ENCODE data around the gene ANAPC5.

The ANAPC5 gene

DNA sequence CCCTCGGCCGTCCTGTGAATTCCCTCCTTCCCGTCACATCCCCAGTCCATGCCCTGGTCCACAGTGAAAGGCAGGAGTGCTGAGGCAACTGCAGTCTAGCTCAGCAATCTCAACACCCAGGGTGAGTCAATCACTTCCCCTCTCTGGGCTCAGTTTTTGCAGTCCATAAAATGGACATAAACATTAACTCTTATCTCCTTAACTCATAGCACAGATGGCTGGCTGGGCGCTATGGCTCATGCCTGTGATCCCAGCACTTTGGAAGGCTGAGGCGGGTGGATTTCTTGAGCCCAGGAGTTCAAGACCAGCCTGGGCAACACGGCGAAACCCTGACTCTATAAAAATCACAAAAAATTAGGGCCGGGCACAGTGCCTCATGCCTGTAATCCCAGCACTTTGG is 88.1 kb downstream of the ANAPC5 start:
- Histone ChIP-seq H3K4me1 (ENCODE audit: insufficient read depth, low read length) (no peaks in the 10 kb centered on the region), H3K36me3 (ENCODE audit: insufficient read depth, low read length) (peaks cover 39% of the 10 kb centered on the region), H3K4me3 (ENCODE audit: low read length) (no peak overlapping the region), H3K9me3 (ENCODE audit: low read length) (no peaks in the 10 kb centered on the region), H2AFZ (ENCODE audit: low read depth, low read length) (no peak overlapping the region), H3K27me3 (ENCODE audit: insufficient read depth, low read length) (no peaks in the 10 kb centered on the region)

DNA sequence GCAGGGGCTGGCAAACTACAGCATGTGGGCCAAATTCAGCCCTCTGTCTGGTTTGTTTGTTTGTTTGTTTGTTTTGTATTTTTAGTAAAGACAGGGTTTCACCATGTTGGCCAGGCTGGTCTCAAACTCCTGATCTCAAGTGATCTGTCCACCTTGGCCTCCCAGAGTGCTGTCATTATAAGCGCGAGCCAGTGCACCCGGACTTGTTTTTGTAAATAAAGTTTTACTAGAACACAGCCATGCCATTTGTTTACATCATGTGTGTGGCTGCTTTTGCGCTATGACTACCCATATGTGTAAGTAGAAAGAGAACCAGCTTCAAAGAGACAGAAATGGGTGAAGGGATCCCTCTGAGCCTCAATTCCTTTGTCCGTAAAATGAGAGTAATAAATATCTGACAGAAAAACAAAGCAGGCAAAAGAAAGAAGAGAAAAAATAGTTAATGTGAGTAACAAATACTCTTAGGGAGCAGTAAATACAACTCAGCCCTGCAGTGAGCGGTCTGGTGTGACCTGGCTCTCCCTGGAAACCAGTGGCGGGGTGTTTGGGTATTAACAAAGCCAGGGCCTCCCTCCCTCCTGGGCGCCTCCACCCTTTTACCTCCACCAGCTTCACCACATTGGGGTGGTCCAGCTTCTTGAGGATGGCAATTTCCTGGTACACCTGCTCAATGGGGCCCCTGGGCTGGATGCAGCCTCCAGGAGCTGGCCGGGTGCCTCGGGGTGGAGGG is 88.8 kb downstream of the ANAPC5 start:
- H2AFZ ChIP-seq (ENCODE audit: low read depth, low read length) = no peak overlapping the region
- H3K4me3 ChIP-seq (ENCODE audit: low read length) = no peak overlapping the region
- H3K27me3 ChIP-seq (ENCODE audit: insufficient read depth, low read length) = no peaks in the 10 kb centered on the region
- no peaks in the 10 kb centered on the region for H3K4me1 ChIP-seq (ENCODE audit: insufficient read depth, low read length)
- H3K9me3 ChIP-seq (ENCODE audit: low read length) = no peaks in the 10 kb centered on the region
- H3K36me3 ChIP-seq (ENCODE audit: insufficient read depth, low read length) = peaks cover 34% of the 10 kb centered on the region

- Histone ChIP-seq H3K27me3 (ENCODE audit: insufficient read depth, low read length) (no peaks in the 10 kb centered on the region), H3K36me3 (ENCODE audit: insufficient read depth, low read length) (peaks cover 34% of the 10 kb centered on the region), H3K9me3 (ENCODE audit: low read length) (no peaks in the 10 kb centered on the region), H3K4me3 (ENCODE audit: low read length) (no peak overlapping the region), H3K4me1 (ENCODE audit: insufficient read depth, low read length) (no peaks in the 10 kb centered on the region), H2AFZ (ENCODE audit: low read depth, low read length) (no peak overlapping the region)
These were observed 90.8 kb downstream of the ANAPC5 start for GRCh38 chr12:121261398-121261797.

DNA sequence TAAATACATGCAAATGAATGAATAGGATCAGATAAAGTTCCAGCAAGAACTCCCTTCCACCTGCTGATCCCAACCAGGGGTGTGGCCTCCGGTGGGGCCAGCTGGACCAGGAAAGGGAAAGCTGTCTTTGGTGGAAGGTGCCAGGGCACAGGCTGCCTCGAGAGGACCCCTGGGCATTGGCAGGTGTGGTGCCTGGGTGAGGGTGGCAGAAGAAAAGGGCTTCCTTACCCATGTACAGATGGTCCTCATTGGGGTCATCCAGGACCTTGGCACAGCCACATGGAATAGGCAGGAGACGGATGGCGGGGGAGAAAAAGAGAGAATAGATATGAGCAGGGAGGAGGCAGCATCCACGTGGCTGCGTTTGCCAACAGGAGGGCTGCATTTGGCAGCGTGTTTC is 92.1 kb downstream of the ANAPC5 start:
- Histone ChIP-seq H3K4me1 (ENCODE audit: insufficient read depth, low read length) (no peaks in the 10 kb centered on the region), H3K36me3 (ENCODE audit: insufficient read depth, low read length) (peaks cover 40% of the 10 kb centered on the region)

GRCh38 chr12:121259074-121259473 is 93.1 kb downstream of the ANAPC5 start:
- H3K4me3 ChIP-seq (ENCODE audit: low read length) = no peak overlapping the region
- no peaks in the 10 kb centered on the region for H3K4me1 ChIP-seq (ENCODE audit: insufficient read depth, low read length)
- no peaks in the 10 kb centered on the region for H3K9me3 ChIP-seq (ENCODE audit: low read length)
- H3K27me3 ChIP-seq (ENCODE audit: insufficient read depth, low read length) = no peaks in the 10 kb centered on the region
- no peak overlapping the region for H2AFZ ChIP-seq (ENCODE audit: low read depth, low read length)
- peaks cover 47% of the 10 kb centered on the region for H3K36me3 ChIP-seq (ENCODE audit: insufficient read depth, low read length)

More for the DNA sequence above, 92.1 kb downstream of the ANAPC5 start:
- H2AFZ ChIP-seq (ENCODE audit: low read depth, low read length) = no peak overlapping the region
- no peaks in the 10 kb centered on the region for H3K27me3 ChIP-seq (ENCODE audit: insufficient read depth, low read length)
- H3K4me3 ChIP-seq (ENCODE audit: low read length) = no peak overlapping the region
- no peaks in the 10 kb centered on the region for H3K9me3 ChIP-seq (ENCODE audit: low read length)

All from neuron (in vitro differentiated cells).